GM18505 (cell line): Measurements from ENCODE around the gene TMEM212.

Experiments used
- ATAC-seq: cut with Tn5 transposase; IDR thresholded peaks from one replicate; pipeline ENCODE4 v1.9.1; 2021; ENCODE audit not compliant: unreplicated experiment
- POLR2A ChIP-seq: IDR thresholded peaks from 4 replicates; pipeline ENCODE4 v1.6.1; 2011; ENCODE audit warnings: borderline replicate concordance; ENCODE audit not compliant: insufficient read depth, insufficient read length; ENCODE audit errors: extremely low read depth

The TMEM212 gene

GRCh38 chr3:171834461-171834801, 8.7 kb upstream of the TMEM212 start:
- ATAC-seq: no peak
- TF ChIP-seq POLR2A: no peak

GRCh38 chr3:171835116-171835515, 8.0 kb upstream of the TMEM212 start:
- no peak for ATAC-seq
- no peak for TF ChIP-seq POLR2A

GRCh38 chr3:171835613-171836012, 7.5 kb upstream of the TMEM212 start:
- TF ChIP-seq POLR2A: no peak
- ATAC-seq: no peak

GRCh38 chr3:171836855-171837254, 6.3 kb upstream of the TMEM212 start:
- no peak for TF ChIP-seq POLR2A

GRCh38 chr3:171837698-171838097, 5.5 kb upstream of the TMEM212 start:
- no peak for TF ChIP-seq POLR2A
- no peak for ATAC-seq

More at GRCh38 chr3:171836855-171837254, 6.3 kb upstream of the TMEM212 start:
- ATAC-seq: no peak

GRCh38 chr3:171838218-171838720, 4.9 kb upstream of the TMEM212 start:
- ATAC-seq: no peak
- no peak for TF ChIP-seq POLR2A

- TF ChIP-seq POLR2A: no peak
- ATAC-seq: no peak
Measured at GRCh38 chr3:171839270-171839669, 3.9 kb upstream of the TMEM212 start.

- ATAC-seq: no peak
- TF ChIP-seq POLR2A: no peak
Measured at GRCh38 chr3:171840445-171840810, 2.7 kb upstream of the TMEM212 start.

- ATAC-seq: no peak
- TF ChIP-seq POLR2A: no peak
Measured at GRCh38 chr3:171840811-171841619, 2.1 kb upstream of the TMEM212 start.

GRCh38 chr3:171841620-171842000, 1.5 kb upstream of the TMEM212 start:
- no peak for TF ChIP-seq POLR2A
- ATAC-seq: no peak

- no peak for ATAC-seq
- TF ChIP-seq POLR2A: no peak
Measured at GRCh38 chr3:171844873-171845272, 1.7 kb downstream of the TMEM212 start.

- TF ChIP-seq POLR2A: no peak
- no peak for ATAC-seq
Measured at GRCh38 chr3:171845481-171846284, 2.5 kb downstream of the TMEM212 start.

- no peak for TF ChIP-seq POLR2A
- ATAC-seq: peak; percentile 94
Measured at GRCh38 chr3:171846597-171846996, 3.4 kb downstream of the TMEM212 start.

- no peak for TF ChIP-seq POLR2A
- ATAC-seq: no peak
Measured at GRCh38 chr3:171847133-171847532, 4.0 kb downstream of the TMEM212 start.
